ENCODE data around the gene CENPB.
A peak's percentile ranks its signal among the peaks of the same experiment; 100 is the strongest.

Gene CENPB

GRCh38 chr20:3751675-3752385 lies 34.7 kb downstream of the CENPB start:
- H3K4me3 ChIP-seq (ENCODE audit: low read length) = no peak overlapping the region

GRCh38 chr20:3751305-3751674 lies 35.2 kb downstream of the CENPB start:
- H3K36me3 ChIP-seq (ENCODE audit: insufficient read depth, low read depth, low read length) = peaks cover 13% of the 10 kb centered on the region

More at GRCh38 chr20:3751675-3752385, 34.7 kb downstream of the CENPB start:
- Histone ChIP-seq H3K9me3 (ENCODE audit: insufficient read depth, low read depth, low read length) (no peaks in the 10 kb centered on the region), H3K4me1 (ENCODE audit: insufficient read depth, low read length) (no peaks in the 10 kb centered on the region), H3K9ac (ENCODE audit: low read depth, low read length) (no peak overlapping the region), H3K27ac (ENCODE audit: low read length) (no peak overlapping the region), H3K36me3 (ENCODE audit: insufficient read depth, low read depth, low read length) (peaks cover 17% of the 10 kb centered on the region), H3K27me3 (ENCODE audit: insufficient read depth, low read length) (peaks cover 27% of the 10 kb centered on the region)

GRCh38 chr20:3749689-3750531 lies 36.6 kb downstream of the CENPB start:
- H3K9me3 ChIP-seq (ENCODE audit: insufficient read depth, low read depth, low read length) = no peaks in the 10 kb centered on the region
- no peaks in the 10 kb centered on the region for H3K4me1 ChIP-seq (ENCODE audit: insufficient read depth, low read length)
- H3K36me3 ChIP-seq (ENCODE audit: insufficient read depth, low read depth, low read length) = 0 out of 2 replicates have a peak, but pooled peaks cover under 1% of the 10 kb centered on the region
- peak overlapping the region; percentile 61; the same call in 1 of the 2 replicates for H3K9ac ChIP-seq (ENCODE audit: low read depth, low read length)
- peak overlapping the region; percentile 67 for H3K4me3 ChIP-seq (ENCODE audit: low read length)
- no peak overlapping the region for H3K27ac ChIP-seq (ENCODE audit: low read length)
- H3K27me3 ChIP-seq (ENCODE audit: insufficient read depth, low read length) = peaks cover 39% of the 10 kb centered on the region

More at GRCh38 chr20:3751305-3751674, 35.2 kb downstream of the CENPB start:
- Histone ChIP-seq H3K4me3 (ENCODE audit: low read length) (no peak overlapping the region), H3K9me3 (ENCODE audit: insufficient read depth, low read depth, low read length) (no peaks in the 10 kb centered on the region), H3K4me1 (ENCODE audit: insufficient read depth, low read length) (no peaks in the 10 kb centered on the region), H3K27ac (ENCODE audit: low read length) (no peak overlapping the region), H3K27me3 (ENCODE audit: insufficient read depth, low read length) (peaks cover 32% of the 10 kb centered on the region), H3K9ac (ENCODE audit: low read depth, low read length) (no peak overlapping the region)

- H3K9me3 ChIP-seq (ENCODE audit: insufficient read depth, low read depth, low read length) = no peaks in the 10 kb centered on the region
- H3K36me3 ChIP-seq (ENCODE audit: insufficient read depth, low read depth, low read length) = no peaks in the 10 kb centered on the region
- H3K9ac ChIP-seq (ENCODE audit: low read depth, low read length) = no peak overlapping the region
- no peaks in the 10 kb centered on the region for H3K4me1 ChIP-seq (ENCODE audit: insufficient read depth, low read length)
- H3K4me3 ChIP-seq (ENCODE audit: low read length) = peak overlapping the region; percentile 67; the same call in 1 of the 2 replicates
- H3K27ac ChIP-seq (ENCODE audit: low read length) = no peak overlapping the region
- peaks cover 46% of the 10 kb centered on the region for H3K27me3 ChIP-seq (ENCODE audit: insufficient read depth, low read length)
Observed at GRCh38 chr20:3749087-3749688, 37.4 kb downstream of the CENPB start.

GRCh38 chr20:3748073-3748472 lies 38.5 kb downstream of the CENPB start:
- H3K9me3 ChIP-seq (ENCODE audit: insufficient read depth, low read depth, low read length) = no peaks in the 10 kb centered on the region
- no peak overlapping the region for H3K27ac ChIP-seq (ENCODE audit: low read length)
- peaks cover 50% of the 10 kb centered on the region for H3K27me3 ChIP-seq (ENCODE audit: insufficient read depth, low read length)
- no peak overlapping the region for H3K4me3 ChIP-seq (ENCODE audit: low read length)
- no peaks in the 10 kb centered on the region for H3K36me3 ChIP-seq (ENCODE audit: insufficient read depth, low read depth, low read length)
- no peaks in the 10 kb centered on the region for H3K4me1 ChIP-seq (ENCODE audit: insufficient read depth, low read length)
- H3K9ac ChIP-seq (ENCODE audit: low read depth, low read length) = no peak overlapping the region

- no peak overlapping the region for H3K9ac ChIP-seq (ENCODE audit: low read depth, low read length)
- no peaks in the 10 kb centered on the region for H3K36me3 ChIP-seq (ENCODE audit: insufficient read depth, low read depth, low read length)
- no peaks in the 10 kb centered on the region for H3K9me3 ChIP-seq (ENCODE audit: insufficient read depth, low read depth, low read length)
- H3K27me3 ChIP-seq (ENCODE audit: insufficient read depth, low read length) = peaks cover 50% of the 10 kb centered on the region
- no peak overlapping the region for H3K27ac ChIP-seq (ENCODE audit: low read length)
- H3K4me1 ChIP-seq (ENCODE audit: insufficient read depth, low read length) = no peaks in the 10 kb centered on the region
- no peak overlapping the region for H3K4me3 ChIP-seq (ENCODE audit: low read length)
Observed at GRCh38 chr20:3747471-3747870, 39.1 kb downstream of the CENPB start.

- H3K27ac ChIP-seq (ENCODE audit: low read length) = no peak overlapping the region
- no peaks in the 10 kb centered on the region for H3K36me3 ChIP-seq (ENCODE audit: insufficient read depth, low read depth, low read length)
- H3K27me3 ChIP-seq (ENCODE audit: insufficient read depth, low read length) = peaks cover 46% of the 10 kb centered on the region
- H3K4me3 ChIP-seq (ENCODE audit: low read length) = peak overlapping the region; percentile 75
- H3K9ac ChIP-seq (ENCODE audit: low read depth, low read length) = peak overlapping the region; percentile 12; the same call in 1 of the 2 replicates
- no peaks in the 10 kb centered on the region for H3K9me3 ChIP-seq (ENCODE audit: insufficient read depth, low read depth, low read length)
- no peaks in the 10 kb centered on the region for H3K4me1 ChIP-seq (ENCODE audit: insufficient read depth, low read length)
Observed at GRCh38 chr20:3745686-3746173, 40.8 kb downstream of the CENPB start.

- Histone ChIP-seq H3K4me1 (ENCODE audit: insufficient read depth, low read length) (no peaks in the 10 kb centered on the region), H3K4me3 (ENCODE audit: low read length) (peak overlapping the region; percentile 75), H3K36me3 (ENCODE audit: insufficient read depth, low read depth, low read length) (no peaks in the 10 kb centered on the region), H3K27me3 (ENCODE audit: insufficient read depth, low read length) (peaks cover 39% of the 10 kb centered on the region), H3K9me3 (ENCODE audit: insufficient read depth, low read depth, low read length) (no peaks in the 10 kb centered on the region), H3K9ac (ENCODE audit: low read depth, low read length) (peak overlapping the region; percentile 42; the same call in 1 of the 2 replicates), H3K27ac (ENCODE audit: low read length) (no peak overlapping the region)
Observed at GRCh38 chr20:3744806-3745685, 41.5 kb downstream of the CENPB start.

GRCh38 chr20:3744037-3744436 lies 42.5 kb downstream of the CENPB start:
- Histone ChIP-seq H3K27ac (ENCODE audit: low read length) (no peak overlapping the region), H3K4me3 (ENCODE audit: low read length) (no peak overlapping the region), H3K36me3 (ENCODE audit: insufficient read depth, low read depth, low read length) (no peaks in the 10 kb centered on the region), H3K4me1 (ENCODE audit: insufficient read depth, low read length) (no peaks in the 10 kb centered on the region), H3K9ac (ENCODE audit: low read depth, low read length) (no peak overlapping the region), H3K9me3 (ENCODE audit: insufficient read depth, low read depth, low read length) (no peaks in the 10 kb centered on the region), H3K27me3 (ENCODE audit: insufficient read depth, low read length) (peaks cover 33% of the 10 kb centered on the region)

GRCh38 chr20:3743251-3743650 lies 43.3 kb downstream of the CENPB start:
- H3K4me1 ChIP-seq (ENCODE audit: insufficient read depth, low read length) = no peaks in the 10 kb centered on the region
- H3K9me3 ChIP-seq (ENCODE audit: insufficient read depth, low read depth, low read length) = no peaks in the 10 kb centered on the region
- no peak overlapping the region for H3K9ac ChIP-seq (ENCODE audit: low read depth, low read length)
- H3K27me3 ChIP-seq (ENCODE audit: insufficient read depth, low read length) = peaks cover 26% of the 10 kb centered on the region
- no peaks in the 10 kb centered on the region for H3K36me3 ChIP-seq (ENCODE audit: insufficient read depth, low read depth, low read length)
- H3K4me3 ChIP-seq (ENCODE audit: low read length) = no peak overlapping the region
- H3K27ac ChIP-seq (ENCODE audit: low read length) = no peak overlapping the region

Measured in iPS-20b (cell line).